ENCODE results near the gene GID8.

DNA sequence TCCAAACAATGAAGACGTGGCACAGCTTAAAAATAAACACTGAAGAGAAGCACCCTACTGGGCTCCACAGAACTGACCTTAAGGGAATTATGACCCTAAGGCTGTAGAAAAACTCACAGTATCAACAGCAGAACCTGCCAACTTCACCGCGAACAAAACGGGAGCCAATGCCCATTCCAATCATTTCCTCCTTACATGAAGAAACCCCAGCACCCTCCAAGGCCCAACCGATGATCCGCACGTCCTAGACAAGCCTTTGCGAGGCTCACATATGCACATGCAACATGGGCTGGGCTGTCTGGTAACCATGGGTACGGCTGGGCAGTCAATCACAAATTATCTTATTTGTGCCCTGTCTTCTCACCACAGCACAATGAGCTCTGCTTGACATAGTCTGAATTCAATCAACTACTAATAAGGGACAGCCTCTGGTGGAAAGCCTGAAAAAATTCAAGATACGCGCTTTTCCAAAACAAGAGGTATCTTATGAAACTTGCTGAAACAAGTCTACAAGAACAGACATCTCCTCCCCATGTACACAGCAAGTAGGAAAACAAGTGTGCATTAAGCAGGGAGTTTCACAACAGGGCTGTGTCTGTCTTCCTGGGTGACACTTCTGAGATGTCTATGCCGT is 13.4 kb upstream of the GID8 start:
- TF ChIP-seq, protein P1, sequence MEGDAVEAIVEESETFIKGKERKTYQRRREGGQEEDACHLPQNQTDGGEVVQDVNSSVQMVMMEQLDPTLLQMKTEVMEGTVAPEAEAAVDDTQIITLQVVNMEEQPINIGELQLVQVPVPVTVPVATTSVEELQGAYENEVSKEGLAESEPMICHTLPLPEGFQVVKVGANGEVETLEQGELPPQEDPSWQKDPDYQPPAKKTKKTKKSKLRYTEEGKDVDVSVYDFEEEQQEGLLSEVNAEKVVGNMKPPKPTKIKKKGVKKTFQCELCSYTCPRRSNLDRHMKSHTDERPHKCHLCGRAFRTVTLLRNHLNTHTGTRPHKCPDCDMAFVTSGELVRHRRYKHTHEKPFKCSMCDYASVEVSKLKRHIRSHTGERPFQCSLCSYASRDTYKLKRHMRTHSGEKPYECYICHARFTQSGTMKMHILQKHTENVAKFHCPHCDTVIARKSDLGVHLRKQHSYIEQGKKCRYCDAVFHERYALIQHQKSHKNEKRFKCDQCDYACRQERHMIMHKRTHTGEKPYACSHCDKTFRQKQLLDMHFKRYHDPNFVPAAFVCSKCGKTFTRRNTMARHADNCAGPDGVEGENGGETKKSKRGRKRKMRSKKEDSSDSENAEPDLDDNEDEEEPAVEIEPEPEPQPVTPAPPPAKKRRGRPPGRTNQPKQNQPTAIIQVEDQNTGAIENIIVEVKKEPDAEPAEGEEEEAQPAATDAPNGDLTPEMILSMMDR (IDR thresholded peaks at IDR 0.05; ENCODE audit: low read depth, low read length, poor library complexity, severe bottlenecking) = no peak
- no peak for TF ChIP-seq EZH2phosphoT487 (IDR thresholded peaks at IDR 0.05; ENCODE audit: borderline replicate concordance, low read length)
